Colonic mucosa (tissue), 4 donors: ENCODE data around the gene ACOX1. TPM values are rescaled to one million over a fixed set of nuclear protein-coding genes. Genes with fewer than 3 reads are reported as not detected.

Experiments used
- DNase-seq: peaks from one replicate; pipeline ENCODE4 v3.0.0-alpha.2; 2020
- H3K27ac ChIP-seq: fragments of 200-600 bp; one replicate; pipeline ENCODE4 v1.8.0; 2021
- H3K27me3 ChIP-seq: fragments of 200-600 bp; one replicate; pipeline ENCODE4 v1.8.0; 2021
- H3K36me3 ChIP-seq: fragments of 200-600 bp; one replicate; pipeline ENCODE4 v1.8.0; 2021
- H3K4me1 ChIP-seq: fragments of 200-600 bp; one replicate; pipeline ENCODE4 v1.8.0; 2021; ENCODE audit warnings: mild to moderate bottlenecking
- H3K4me3 ChIP-seq: fragments of 200-600 bp; one replicate; pipeline ENCODE4 v1.8.0; 2021
- H3K9ac ChIP-seq, 2 donors: one replicate each; pipeline ENCODE4 v1.7.0; 2013; ENCODE audit warnings: control low read depth in 2 of 2, low read depth in 2 of 2, low read length in 2 of 2
- H3K9me3 ChIP-seq: fragments of 200-600 bp; one replicate; pipeline ENCODE4 v1.8.0; 2021
- intact Hi-C: fragments of 100-400 bp; cut with DNase I; formaldehyde crosslinking; loops from one replicate; pipeline ENCODE4 v1.14.1; 2022
- total RNA-seq, 2 donors: library from RNA; stranded (reverse); fragmentation: NEBNext Ultra II Directional in 1 of 2; extraction: Animal tissue kit (Norgen Biotek cat#: 25700) in 1 of 2; gene quantifications; one replicate each; pipeline ENCODE4 v1.2.1, GENCODE V29; 2021
- TF ChIP-seq, protein P1 (sequence below): fragments of 200-600 bp; IDR thresholded peaks from one replicate; pipeline ENCODE4 v1.8.0; 2022; ENCODE audit warnings: antibody characterized with exemption, mild to moderate bottlenecking
- donor health status: healthy.
- donor health status: DM: no; HTN: no; CAD: no.
- donor health status: DM: no; HTN: no; CAD: no.

Gene ACOX1
- total RNA-seq, 2 donors from 2014 or later = 110 to 136 TPM

- Histone ChIP-seq H3K9ac (peak overlapping the region in 1 of 2 donors; percentile 6), H3K4me1 (peaks cover 8% of the 10 kb centered on the region), H3K27ac (no peak overlapping the region), H3K36me3 (peaks cover 4% of the 10 kb centered on the region), H3K27me3 (no peaks in the 10 kb centered on the region), H3K9me3 (no peaks in the 10 kb centered on the region), H3K4me3 (no peak overlapping the region)
- TF ChIP-seq, protein P1, sequence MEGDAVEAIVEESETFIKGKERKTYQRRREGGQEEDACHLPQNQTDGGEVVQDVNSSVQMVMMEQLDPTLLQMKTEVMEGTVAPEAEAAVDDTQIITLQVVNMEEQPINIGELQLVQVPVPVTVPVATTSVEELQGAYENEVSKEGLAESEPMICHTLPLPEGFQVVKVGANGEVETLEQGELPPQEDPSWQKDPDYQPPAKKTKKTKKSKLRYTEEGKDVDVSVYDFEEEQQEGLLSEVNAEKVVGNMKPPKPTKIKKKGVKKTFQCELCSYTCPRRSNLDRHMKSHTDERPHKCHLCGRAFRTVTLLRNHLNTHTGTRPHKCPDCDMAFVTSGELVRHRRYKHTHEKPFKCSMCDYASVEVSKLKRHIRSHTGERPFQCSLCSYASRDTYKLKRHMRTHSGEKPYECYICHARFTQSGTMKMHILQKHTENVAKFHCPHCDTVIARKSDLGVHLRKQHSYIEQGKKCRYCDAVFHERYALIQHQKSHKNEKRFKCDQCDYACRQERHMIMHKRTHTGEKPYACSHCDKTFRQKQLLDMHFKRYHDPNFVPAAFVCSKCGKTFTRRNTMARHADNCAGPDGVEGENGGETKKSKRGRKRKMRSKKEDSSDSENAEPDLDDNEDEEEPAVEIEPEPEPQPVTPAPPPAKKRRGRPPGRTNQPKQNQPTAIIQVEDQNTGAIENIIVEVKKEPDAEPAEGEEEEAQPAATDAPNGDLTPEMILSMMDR = no peak
- DNase-seq = no peak
- intact Hi-C loops = no loop called here
Measured at GRCh38 chr17:75893305-75894048, 85.5 kb downstream of the ACOX1 start.

DNA sequence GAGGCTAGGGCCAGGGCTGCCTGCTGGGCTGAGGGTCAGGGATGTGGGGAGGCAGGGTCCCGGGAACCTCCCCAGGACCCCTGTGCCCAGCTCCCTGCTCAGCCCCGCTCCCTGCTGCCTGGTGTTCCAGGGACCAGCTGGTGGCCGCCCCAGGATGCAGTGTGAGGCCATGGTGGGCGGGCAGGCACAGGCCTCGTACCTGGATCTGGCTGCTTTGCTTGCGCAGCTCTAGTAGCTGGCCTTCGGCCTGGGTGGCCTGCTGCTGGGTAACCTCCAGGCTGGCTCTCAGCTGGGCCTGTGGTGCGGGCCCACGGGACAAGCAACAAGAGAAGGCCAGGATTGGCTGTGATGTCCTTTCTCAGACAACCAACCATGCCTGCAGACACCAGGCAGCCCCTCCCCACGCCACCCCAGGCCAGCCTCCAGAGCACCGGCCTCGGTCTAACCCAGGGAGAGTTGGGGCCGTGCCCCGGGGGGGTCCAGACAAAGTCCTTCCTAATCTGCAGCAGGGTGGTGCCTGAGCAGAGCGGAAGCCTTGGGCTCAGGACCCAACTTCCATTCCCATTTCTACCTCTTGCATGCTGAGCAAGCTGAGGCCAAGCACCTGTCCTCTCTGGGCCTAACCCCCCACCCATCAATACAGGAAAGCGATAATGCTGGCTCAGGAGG is 86.3 kb downstream of the ACOX1 start:
- no peak overlapping the region for H3K4me3 ChIP-seq
- no peak overlapping the region for H3K27ac ChIP-seq
- TF ChIP-seq, protein P1 = no peak
- DNase-seq = no peak
- H3K9me3 ChIP-seq = no peaks in the 10 kb centered on the region
- H3K36me3 ChIP-seq = no peaks in the 10 kb centered on the region
- intact Hi-C loops = no loop called here
- no peaks in the 10 kb centered on the region for H3K27me3 ChIP-seq
- H3K9ac ChIP-seq = no peak overlapping the region
- H3K4me1 ChIP-seq = peaks cover 8% of the 10 kb centered on the region

DNA sequence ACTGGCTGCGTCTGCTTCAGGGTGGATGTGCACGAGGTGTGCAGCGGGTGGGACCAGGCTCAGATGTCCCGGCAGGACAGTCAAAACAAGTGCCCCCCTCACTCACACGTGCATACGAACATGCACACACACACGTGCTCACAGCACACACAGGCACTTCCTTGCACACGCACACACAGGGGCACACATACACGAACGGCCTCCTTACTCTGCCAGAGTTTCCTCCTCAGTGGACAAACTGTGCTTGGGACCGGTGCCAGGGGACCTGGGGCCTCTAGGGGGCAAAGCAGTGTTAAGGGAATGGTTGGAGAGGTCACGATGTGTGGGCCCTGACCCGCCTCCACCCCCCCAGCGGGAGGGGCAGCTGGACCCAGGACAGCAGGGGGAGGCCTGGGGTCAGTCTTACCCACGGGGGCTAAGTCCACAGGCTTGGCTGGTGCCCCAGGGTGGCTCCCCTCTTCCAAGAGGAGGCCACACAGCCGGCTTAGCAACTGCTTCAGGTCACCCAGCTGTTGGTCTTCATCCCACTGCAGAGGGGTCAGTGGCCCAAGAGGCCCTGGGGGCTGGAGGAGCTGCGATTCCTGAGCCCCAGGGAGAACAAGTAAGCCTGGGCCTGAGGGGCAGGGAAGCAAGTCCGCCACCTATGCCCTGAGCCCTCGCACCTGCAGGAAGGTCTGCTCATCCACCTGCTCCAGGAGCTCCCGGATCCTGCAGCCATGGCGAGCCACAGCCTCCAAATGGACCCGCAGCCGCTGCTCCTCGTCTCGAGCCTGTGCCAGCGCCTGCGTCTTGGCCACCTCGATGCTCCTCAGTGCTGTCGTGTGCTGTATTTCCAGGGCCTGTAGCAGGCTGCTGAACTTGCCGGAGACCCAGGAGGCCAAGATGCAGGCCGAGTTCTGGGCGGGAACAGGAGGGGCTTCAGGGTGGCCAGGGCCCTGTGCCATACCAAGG is 87.1 kb downstream of the ACOX1 start:
- H3K4me1 ChIP-seq = peaks cover 8% of the 10 kb centered on the region
- H3K4me3 ChIP-seq = no peak overlapping the region
- intact Hi-C loops = no loop called here
- DNase-seq = no peak
- no peaks in the 10 kb centered on the region for H3K9me3 ChIP-seq
- TF ChIP-seq, protein P1 = no peak
- H3K36me3 ChIP-seq = no peaks in the 10 kb centered on the region
- H3K9ac ChIP-seq = no peak overlapping the region
- no peaks in the 10 kb centered on the region for H3K27me3 ChIP-seq
- H3K27ac ChIP-seq = no peak overlapping the region

Other genes starting within 250 kb of the ACOX1 start
- 10 to 100 TPM; 21.3 to 23.6 TPM for gene GALK1, start 214.0 kb downstream of the ACOX1 start, total RNA-seq
- 10 to 100 TPM; 18.4 to 26.0 TPM for gene UNK, start 194.4 kb downstream of the ACOX1 start, total RNA-seq
- 10 to 100 TPM; 25.9 to 35.0 TPM for gene UNC13D, start 134.8 kb downstream of the ACOX1 start, total RNA-seq
- gene WBP2, start 123.8 kb downstream of the ACOX1 start, total RNA-seq = 100 to 1,000 TPM in 1 of 2 donors, 10 to 100 TPM in 1; 69.8 to 102 TPM
- gene TRIM47, start 100.6 kb downstream of the ACOX1 start, total RNA-seq = 10 to 100 TPM; 33.7 to 71.5 TPM
- gene TRIM65, start 82.2 kb downstream of the ACOX1 start, total RNA-seq = 10 to 100 TPM; 14.5 to 26.0 TPM
- gene MRPL38, start 74.3 kb downstream of the ACOX1 start, total RNA-seq = 100 to 1,000 TPM in 1 of 2 donors, 10 to 100 TPM in 1; 88.6 to 190 TPM
- gene FBF1, start 38.1 kb downstream of the ACOX1 start, total RNA-seq = 10 to 100 TPM in 1 of 2 donors, 1 to 10 TPM in 1; 3.2 to 21.5 TPM
- 10 to 100 TPM; 15.9 to 18.6 TPM for gene TEN1, start 74 bp upstream of the ACOX1 start, total RNA-seq
- gene CDK3, start 21.7 kb upstream of the ACOX1 start, total RNA-seq = 1 to 10 TPM; 5.3 to 8.2 TPM
- 10 to 100 TPM; 18.8 to 31.1 TPM for gene EVPL, start 48.1 kb upstream of the ACOX1 start, total RNA-seq
- gene SRP68, start 93.4 kb upstream of the ACOX1 start, total RNA-seq = 10 to 100 TPM; 65.1 to 78.0 TPM
- under 1 TPM; 0.19 to 0.49 TPM for gene GALR2, start 95.6 kb upstream of the ACOX1 start, total RNA-seq
- gene ZACN, start 100.0 kb upstream of the ACOX1 start, total RNA-seq = not detected
- 10 to 100 TPM; 88.0 to 95.0 TPM for gene EXOC7, start 124.6 kb upstream of the ACOX1 start, total RNA-seq
- gene FOXJ1, start 162.1 kb upstream of the ACOX1 start, total RNA-seq = 1 to 10 TPM; 1.4 to 2.5 TPM